Motor neuron (in vitro differentiated cells): ENCODE measurements around the gene HSBP1L1. TPM values are rescaled to one million over a fixed set of nuclear protein-coding genes. Genes with fewer than 3 reads are reported as not detected.

Experiments
- ATAC-seq, 8 experiments: fragments of 200-7000 bp; cut with Tn5 transposase; replicated peaks in 6 of 8; 2 replicates each; pipeline ENCODE4 v1.8.0; 2021; ENCODE audit warnings: mild to moderate bottlenecking in 8 of 8, moderate library complexity in 8 of 8
- H3K27ac ChIP-seq, 2 donors: fragments of 250-450 bp; sonication (Bioruptor Pico); 2 replicates each; pipeline ENCODE4 v1.9.0; 2021; ENCODE audit warnings: antibody characterized with exemption in 2 of 2, mild to moderate bottlenecking in 2 of 2, moderate library complexity in 1 of 2
- H3K4me1 ChIP-seq, 2 donors: fragments of 250-450 bp; sonication (Bioruptor Pico); replicated peaks in 1 of 2; 2 replicates each; pipeline ENCODE4 v1.6.1; 2021; ENCODE audit warnings: antibody characterized with exemption in 2 of 2, mild to moderate bottlenecking in 2 of 2, moderate library complexity in 1 of 2
- H3K4me3 ChIP-seq, 5 donors: fragments of 250-450 bp; sonication (Bioruptor Pico); 2 replicates each; pipeline ENCODE4 v1.9.0; 2021; ENCODE audit warnings: antibody characterized with exemption in 5 of 5, mild to moderate bottlenecking in 5 of 5, moderate library complexity in 4 of 5
- WGBS, 10 experiments: fragments of 450-650 bp; shearing (Covaris generic); methylation state at CpG; one replicate each; pipeline ENCODE4 v1.0.0; 2022; 5-methylcytosine and 5-hydroxymethylcytosine counted together
- in situ Hi-C, 9 experiments: fragments of 400-800 bp; cut with MboI; loops; one replicate each; pipeline ENCODE4 v1.15.0; 2021; ENCODE audit warnings: low sequenced_read_pairs in 9 of 9, low pct_unique_long_range_greater_than_20kb in 2 of 9; ENCODE audit not compliant: unreplicated experiment in 9 of 9
- total RNA-seq, 8 experiments: library from RNA; unstranded; fragments of 300-600 nt; gene quantifications; 2 replicates each; pipeline versions ENCODE4 v1.2.3 to v1.2.4, GENCODE V29; 2022

The HSBP1L1 gene
- total RNA-seq, 8 experiments from 2014 or later: 4.3 to 29.7 (median 8.1) TPM

DNA sequence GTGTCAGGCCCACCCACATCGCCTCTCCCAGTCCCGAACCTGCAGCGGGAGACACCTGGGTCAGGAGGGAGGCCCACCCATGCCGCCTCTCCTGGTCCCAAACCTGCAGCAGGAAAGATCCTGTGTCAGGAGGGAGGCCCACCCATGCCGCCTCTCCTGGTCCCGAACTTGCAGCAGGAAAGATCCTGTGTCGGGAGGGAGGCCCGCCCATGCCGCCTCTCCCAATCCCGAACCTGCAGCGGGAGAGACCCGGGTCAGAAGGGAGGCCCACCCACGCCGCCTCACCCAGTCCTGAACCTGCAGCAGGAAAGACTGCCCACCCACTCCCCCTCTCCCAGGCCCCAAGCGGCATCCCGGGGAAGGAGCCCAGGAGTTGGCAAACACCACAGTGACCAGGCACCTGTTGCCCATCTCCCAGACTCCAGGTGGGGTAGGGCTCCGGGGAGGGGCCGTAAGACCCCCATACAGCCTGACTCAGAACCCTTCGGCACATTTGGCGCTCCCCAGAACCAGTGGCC, 20.8 kb upstream of the HSBP1L1 start:
- Histone ChIP-seq H3K4me1 (peaks cover 10 to 11% of the 10 kb centered on the region in 2 donors), H3K4me3 (no peak overlapping the region), H3K27ac (no peak overlapping the region)
- 60 to 93% (median 80%) methylated on average over 1 to 7 of the region's 20 CpGs; no CpG with 5 or more reads in 7 of the 10 experiments for WGBS, 10 experiments
- peak in 1 of 8 experiments; percentile 7 for ATAC-seq
- in situ Hi-C loops: no loop called here

DNA sequence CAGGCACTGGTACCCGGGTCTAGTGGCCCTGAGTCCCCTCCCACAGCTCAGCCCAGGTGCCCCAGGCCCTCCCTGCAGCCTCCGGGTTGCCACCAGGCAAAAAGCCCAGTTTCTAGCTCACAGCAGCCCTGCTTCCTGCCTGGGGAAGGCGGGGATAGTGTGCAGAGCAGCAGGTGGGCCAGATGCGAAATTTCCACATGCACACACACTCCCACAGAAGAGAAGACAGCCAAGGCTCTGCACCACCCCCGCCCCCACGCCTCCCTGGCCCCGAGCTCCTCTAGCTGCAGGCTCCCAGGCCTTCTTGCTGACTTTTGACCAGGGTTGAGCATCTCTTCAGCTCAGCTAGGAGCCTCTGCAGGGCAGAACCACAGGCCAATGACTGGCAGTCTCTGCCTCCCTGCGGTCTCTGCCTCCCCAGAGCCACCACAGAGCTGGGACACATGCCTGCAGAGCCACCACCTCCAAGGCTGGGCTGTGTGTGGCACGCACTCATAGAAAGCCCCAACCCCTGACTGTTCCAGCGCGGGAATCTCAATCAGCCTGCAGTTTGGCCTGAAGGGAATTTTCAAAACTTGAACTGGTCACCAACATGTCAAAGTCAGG, 20.2 kb upstream of the HSBP1L1 start:
- Histone ChIP-seq H3K4me1 (peaks cover 10 to 11% of the 10 kb centered on the region in 2 donors), H3K27ac (no peak overlapping the region), H3K4me3 (no peak overlapping the region)
- peak in 7 of 8 experiments; percentile 10 to 86 (median 37) for ATAC-seq
- in situ Hi-C loops: no loop called here
- WGBS, 10 experiments: 20 to 100% (median 80%) methylated on average over 1 to 2 of the region's 11 CpGs; no CpG with 5 or more reads in 6 of the 10 experiments

DNA sequence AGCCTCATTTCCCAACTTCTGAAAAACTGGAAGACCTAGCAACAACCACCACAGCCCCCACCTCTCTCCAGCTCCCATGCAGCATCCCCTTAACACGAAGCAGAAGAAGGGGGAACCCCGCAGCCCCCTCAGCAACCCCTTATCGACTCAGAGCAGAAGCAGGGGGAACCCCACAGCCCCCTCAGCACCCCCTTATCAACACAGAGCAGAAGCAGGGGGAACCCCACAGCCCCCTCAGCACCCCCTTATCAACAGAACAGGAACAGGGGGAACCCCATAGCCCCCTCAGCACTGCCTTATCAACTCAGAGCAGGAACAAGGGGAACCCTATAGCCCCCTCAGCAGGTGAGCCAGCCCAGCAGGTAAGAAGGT, 19.7 kb upstream of the HSBP1L1 start:
- Histone ChIP-seq H3K4me1 (peaks cover 12 to 14% of the 10 kb centered on the region in 2 donors), H3K4me3 (no peak overlapping the region), H3K27ac (no peak overlapping the region)
- no CpG with 5 or more reads among the region's 3 CpGs for WGBS, 10 experiments
- peak in 1 of 8 experiments; percentile 3 for ATAC-seq
- in situ Hi-C loops: no loop called here

DNA sequence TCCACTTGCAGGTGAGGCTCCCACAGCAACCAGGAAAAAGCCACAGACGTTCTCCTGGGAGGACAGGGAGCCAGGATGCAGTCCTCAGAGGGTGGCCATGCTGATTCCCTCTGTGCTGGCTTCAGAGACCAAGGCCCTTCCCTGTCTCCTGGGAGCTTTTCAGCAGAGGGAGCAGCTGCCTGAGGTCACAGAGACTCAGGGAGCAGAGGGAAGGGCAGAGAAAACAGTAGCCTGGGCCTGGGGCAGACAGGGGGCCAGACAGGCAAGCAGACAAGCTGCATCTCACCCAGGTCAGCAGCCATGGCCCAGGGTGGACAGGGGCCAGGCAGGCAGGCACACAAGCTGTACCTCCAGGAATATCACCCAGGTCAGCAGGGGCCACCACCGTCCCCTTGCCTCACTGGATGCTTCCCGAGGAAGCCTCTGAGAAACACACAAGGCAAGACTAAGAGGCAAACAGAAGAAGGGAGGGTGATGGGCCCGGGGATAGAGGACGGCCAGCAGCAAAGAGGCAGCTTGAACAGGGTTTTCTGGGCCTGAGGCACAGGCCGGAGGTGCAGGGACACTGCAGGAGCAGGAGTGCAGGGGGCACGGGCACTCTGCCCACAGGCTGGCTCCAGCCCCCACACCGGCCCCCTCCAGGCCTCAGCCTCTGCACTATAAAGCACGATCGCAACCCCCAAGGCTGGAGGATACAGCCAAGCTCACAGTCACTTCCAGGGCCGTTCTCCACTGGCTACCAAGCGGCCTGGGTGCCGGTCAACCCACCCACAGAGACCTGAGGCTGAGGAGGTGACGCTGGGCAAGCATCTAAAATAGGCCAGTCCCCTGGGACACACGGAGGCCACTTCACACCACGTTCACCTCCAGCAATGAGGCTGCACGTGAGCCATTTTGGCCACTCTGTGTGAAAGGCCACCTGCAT, 19.1 kb upstream of the HSBP1L1 start:
- 70 to 100% (median 80%) methylated on average over 1 to 5 of the region's 17 CpGs; no CpG with 5 or more reads in 5 of the 10 experiments for WGBS, 10 experiments
- ATAC-seq: peak; percentile 13 to 62 (median 44)
- H3K27ac ChIP-seq: peak overlapping the region in 1 of 2 donors; percentile 27
- in situ Hi-C loops: no loop called here
- H3K4me1 ChIP-seq: peaks cover 19 to 21% of the 10 kb centered on the region in 2 donors
- no peak overlapping the region for H3K4me3 ChIP-seq

DNA sequence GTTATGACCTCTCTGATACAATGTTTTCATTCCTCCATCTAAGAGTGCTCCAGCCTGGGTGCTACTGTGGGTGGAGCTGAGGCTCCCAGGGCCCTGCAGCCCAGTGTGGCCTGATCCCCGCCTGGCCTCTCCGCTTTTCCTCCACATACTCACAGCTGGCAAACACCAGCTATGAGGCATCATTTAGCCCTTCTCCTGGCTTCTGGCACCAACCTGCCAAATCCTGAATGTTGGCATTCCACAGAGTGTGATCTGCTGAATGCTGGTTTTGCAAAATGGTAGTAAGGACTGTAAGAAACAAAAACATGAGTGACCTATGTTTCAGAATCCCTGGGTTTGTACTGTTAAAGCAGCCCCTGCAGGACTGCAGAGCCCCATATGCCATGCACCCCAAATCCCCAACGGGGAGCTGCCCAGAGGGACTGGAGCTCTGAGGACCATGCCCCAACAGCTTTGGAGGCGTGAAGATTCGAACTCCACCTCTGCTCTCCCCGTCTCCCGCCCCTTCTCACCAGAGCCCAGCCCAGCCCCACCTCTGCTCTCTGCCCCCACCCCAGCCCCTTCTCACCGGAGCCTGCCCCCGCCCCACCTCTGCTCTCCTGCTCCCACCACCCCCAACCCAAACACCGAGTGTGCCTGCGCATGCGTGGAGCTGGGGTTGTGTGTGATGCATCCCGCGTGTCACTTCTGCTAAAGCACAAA, 17.2 kb upstream of the HSBP1L1 start:
- ATAC-seq: no peak
- Histone ChIP-seq H3K4me1 (peaks cover 20 to 22% of the 10 kb centered on the region in 2 donors), H3K27ac (no peak overlapping the region), H3K4me3 (no peak overlapping the region)
- in situ Hi-C loops: no loop called here
- WGBS, 10 experiments: 88 to 94% (median 92%) methylated on average over 2 to 5 of the region's 14 CpGs; no CpG with 5 or more reads in 6 of the 10 experiments

DNA sequence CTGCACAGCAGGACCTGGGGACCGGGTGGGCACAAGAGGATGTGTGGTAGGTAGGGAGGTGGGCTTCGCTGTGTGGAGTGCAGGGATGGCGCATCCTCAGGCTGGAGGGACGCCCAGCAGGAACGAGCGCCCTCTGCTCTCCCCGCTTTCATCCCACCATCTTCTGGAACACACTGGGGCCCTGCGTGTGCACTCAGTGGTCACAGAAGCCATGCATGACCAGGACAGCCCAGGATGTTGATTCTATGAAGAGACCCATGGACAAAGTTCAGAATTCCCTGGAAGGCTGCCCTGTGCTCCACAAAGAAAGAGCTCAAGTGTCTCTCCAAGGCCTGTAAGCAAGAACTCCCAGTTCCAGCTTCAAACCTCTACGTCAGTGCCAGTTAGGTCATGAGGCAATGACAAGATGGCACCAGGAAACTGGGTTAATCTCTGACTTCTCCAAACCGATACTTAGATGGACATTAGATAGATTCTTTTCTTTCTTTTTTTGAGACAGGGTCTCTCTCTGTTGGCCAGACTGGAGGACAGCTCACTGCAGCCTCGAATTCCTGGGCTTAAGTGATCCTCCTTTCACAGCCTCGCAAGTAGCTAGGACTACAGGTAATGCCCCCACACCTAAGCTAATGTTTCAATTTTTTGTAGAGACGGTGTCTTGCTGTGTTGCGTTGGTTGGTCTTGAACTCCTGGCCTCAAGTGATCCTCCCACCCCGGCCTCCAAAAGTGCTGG, 16.4 kb upstream of the HSBP1L1 start:
- in situ Hi-C loops: no loop called here
- WGBS, 10 experiments: 88 to 100% (median 98%) methylated on average over 1 to 10 of the region's 15 CpGs; no CpG with 5 or more reads in 3 of the 10 experiments
- Histone ChIP-seq H3K4me1 (peaks cover 20 to 27% of the 10 kb centered on the region in 2 donors), H3K27ac (no peak overlapping the region), H3K4me3 (no peak overlapping the region)
- ATAC-seq: no peak

DNA sequence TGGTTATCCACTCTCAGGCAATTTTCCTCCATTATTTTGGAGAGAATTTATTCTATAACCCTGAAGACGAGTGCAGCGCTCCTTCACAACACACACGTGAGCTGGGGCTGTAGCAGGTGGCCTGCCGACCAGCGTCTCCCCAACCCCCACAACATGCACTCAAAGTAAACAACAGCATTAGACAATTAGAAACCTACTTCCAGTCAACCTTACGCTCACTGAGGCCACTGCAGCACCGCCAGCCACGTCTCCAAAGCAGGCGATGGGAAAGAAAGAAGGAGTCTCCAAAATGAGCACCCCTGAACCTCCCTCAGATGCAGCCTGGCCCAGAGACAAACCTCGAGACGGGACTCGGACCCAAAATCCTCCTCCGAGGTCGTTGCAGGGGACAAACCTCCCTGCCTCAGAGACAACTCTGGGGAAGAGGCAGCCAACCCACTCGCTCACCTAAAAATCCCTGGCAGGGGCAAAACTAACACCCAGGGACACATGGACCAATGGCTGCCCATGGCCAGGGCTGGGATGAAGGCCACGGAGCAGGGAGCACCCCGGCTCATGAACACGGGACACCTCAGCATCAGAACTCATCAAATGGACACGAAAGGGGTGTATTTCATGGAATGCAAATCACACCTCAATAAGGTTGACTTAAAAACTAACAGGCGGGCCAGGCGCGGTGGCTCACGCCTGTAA, 15.6 kb upstream of the HSBP1L1 start:
- WGBS, 10 experiments: 83 to 100% (median 91%) methylated on average over 1 to 9 of the region's 23 CpGs; no CpG with 5 or more reads in 3 of the 10 experiments
- no peak overlapping the region for H3K4me3 ChIP-seq
- H3K27ac ChIP-seq: no peak overlapping the region
- in situ Hi-C loops: no loop called here
- H3K4me1 ChIP-seq: peaks cover 20 to 28% of the 10 kb centered on the region in 2 donors
- ATAC-seq: no peak

DNA sequence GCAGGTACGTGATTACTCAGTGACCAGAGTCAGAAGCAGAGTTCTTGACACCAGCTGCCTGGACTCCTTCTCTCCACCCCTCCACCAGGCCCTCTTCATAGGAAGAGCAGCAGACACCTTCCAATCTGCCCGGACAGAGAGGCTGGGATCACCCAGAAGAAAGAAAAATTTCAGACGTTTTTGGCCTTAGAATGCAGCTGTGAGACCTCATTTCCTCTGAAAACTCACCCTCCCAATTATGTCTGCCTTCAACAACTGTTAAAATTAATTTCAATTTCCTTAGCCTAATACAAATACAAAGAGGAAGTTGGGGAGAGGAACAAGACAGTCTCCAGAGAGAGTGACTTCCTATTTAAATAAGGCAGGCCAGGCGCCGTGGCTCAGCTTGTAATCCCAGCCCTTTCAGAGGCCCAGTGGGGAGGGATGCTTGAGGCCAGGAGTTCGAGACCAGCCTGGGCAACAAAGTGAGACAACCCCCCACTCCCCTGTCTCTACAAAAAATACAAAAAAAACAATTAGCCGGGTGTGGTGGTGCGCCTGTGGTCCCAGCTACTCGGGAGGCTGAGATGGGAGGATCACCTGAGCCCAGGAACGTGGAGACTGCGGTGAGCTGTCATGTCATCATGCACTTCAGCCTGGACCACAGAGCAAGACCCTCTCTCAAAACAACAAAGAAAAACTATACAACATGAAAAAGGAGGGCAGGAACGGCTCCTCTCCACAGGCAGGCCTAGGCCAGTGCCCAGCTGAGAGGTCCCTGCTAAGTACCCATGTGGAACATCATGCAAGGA, 14.6 kb upstream of the HSBP1L1 start:
- 58 to 92% (median 75%) methylated on average over 1 to 9 of the region's 12 CpGs; no CpG with 5 or more reads in 2 of the 10 experiments for WGBS, 10 experiments
- no peak overlapping the region for H3K27ac ChIP-seq
- in situ Hi-C loops: no loop called here
- H3K4me3 ChIP-seq: peak overlapping the region; percentile 56 to 96 (median 81)
- no peak for ATAC-seq
- H3K4me1 ChIP-seq: peaks cover 20 to 28% of the 10 kb centered on the region in 2 donors

DNA sequence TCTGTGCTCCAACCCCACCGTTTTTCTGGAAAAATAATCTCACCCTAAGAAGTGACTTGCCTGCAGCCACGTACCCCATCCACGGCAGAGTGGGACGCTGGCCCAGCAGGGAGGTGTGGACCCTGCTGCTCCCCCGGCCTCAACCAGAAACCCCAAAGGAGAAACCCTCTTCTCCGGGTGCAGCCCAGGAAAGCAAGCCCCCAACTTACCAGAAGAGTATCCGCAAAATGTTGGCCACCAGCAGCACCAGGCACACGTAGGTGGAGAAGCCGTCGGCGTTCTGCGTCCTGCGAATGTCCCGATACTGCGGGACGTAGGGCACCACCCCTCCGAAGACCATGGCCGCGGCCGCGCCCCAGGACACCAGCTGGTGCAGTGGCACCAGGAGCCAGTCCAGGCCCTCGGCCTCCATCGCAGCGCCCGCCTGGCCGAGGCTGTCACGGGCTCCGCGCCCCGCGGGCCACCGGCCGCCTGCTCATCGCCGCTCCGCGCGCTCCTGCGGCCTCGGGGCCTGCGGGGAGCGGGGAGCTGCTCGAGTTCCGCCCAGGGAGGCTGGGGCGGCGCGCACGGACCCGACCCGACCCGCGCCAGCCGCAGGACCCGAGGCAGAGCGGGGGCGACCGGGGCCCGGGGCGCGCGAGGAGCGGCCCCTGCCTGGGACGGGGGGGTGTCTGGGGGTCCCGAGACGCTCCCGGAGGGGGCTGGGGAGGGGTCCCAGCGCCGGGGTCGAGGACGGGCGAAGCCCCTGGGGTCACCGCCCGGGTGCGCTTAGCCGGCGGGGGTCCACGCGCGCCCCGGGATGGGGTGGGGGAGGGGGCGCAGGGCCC, 13.7 kb upstream of the HSBP1L1 start:
- Histone ChIP-seq H3K27ac (peak overlapping the region; percentile 17 to 59), H3K4me1 (peaks cover 14 to 20% of the 10 kb centered on the region in 2 donors), H3K4me3 (peak overlapping the region; percentile 56 to 96 (median 81))
- peak; percentile 8 to 38 (median 12) for ATAC-seq
- WGBS, 10 experiments: 0 to 20% (median 0%) methylated on average over 1 to 4 of the region's 81 CpGs; no CpG with 5 or more reads in 5 of the 10 experiments
- in situ Hi-C loops: no loop called here

DNA sequence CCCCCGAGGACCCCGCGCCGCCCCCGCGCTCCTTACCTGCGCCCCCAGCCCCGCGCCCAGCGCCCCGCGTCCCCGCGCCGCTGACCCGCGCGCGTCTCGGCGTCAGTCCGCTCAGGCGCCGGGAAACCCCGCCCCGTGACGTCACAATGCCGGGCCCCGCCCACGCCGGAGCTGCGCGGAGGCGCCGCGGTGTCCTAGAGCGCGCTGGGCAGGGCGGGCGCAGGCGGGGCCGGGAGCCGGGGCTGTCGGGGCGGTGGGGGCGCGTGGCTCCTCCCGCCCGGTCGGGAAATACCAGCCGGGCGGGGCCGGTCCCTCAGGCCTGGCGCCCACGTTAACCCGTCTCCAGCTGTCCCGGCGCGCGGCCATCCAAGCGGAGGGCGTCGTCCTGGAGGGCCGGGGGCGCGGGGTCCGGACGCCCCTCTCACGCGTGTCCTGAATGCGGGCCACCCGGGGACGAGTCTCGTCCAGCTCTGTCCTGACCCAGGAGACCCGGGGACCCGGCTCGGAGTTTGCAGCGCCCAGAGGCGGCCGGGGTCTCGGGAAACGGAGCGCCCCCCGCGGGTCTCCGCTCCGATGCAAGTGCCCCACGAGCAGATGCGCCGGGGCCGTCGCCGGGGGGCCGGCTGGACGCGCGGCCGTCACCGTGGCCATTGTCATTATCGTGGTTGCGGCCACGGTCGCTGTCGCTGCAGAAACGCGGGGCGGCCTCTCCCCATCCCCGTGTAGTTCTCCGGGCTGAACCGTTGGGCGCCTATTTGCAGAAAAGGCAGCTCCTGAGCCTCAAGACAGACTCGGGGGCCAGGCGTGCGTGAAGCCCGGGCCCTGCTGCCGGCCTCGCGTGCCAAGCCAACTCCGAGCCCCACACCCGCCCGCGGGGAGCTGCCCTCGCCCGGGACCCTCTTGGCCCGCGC, 12.6 kb upstream of the HSBP1L1 start, which contains the start of gene SLC66A2:
SLC66A2 (minus strand) TSS at position 109 of the 911 bp plus-strand sequence. CDS start 727 bp downstream, outside the sequence.
- 0 to 3% methylated on average over 3 to 16 of the region's 126 CpGs; no CpG with 5 or more reads in 8 of the 10 experiments for WGBS, 10 experiments
- ATAC-seq: peak; percentile 81 to 92 (median 89)
- H3K27ac ChIP-seq: peak within 1 kb of the TSS; percentile 70 to 80
- peak within 1 kb of the TSS; percentile 56 to 96 (median 81) for H3K4me3 ChIP-seq
- in situ Hi-C loops: no loop called here
- peaks cover 10 to 17% of the 10 kb centered on the region in 2 donors for H3K4me1 ChIP-seq
